ENCODE results near the gene GDF9.

The GDF9 gene

GRCh38 chr5:132834057-132834456 lies 32.2 kb downstream of the GDF9 start:
- no peak for DNase-seq

- DNase-seq = no peak
Measured at GRCh38 chr5:132832612-132833011, 33.7 kb downstream of the GDF9 start.

GRCh38 chr5:132831095-132831860 lies 35.0 kb downstream of the GDF9 start:
- DNase-seq = no peak

- DNase-seq = no peak
Measured at GRCh38 chr5:132830436-132831094, 35.7 kb downstream of the GDF9 start, which contains the start of gene SHROOM1. SHROOM1 (minus strand) TSS chr5:132830647; CDS start chr5:132826140, 4,507 bp downstream.

GRCh38 chr5:132829742-132830435 lies 36.4 kb downstream of the GDF9 start:
- DNase-seq = peak; percentile 68 to 69

GRCh38 chr5:132828846-132829494 lies 37.3 kb downstream of the GDF9 start:
- DNase-seq = no peak

- no peak for DNase-seq
Measured at GRCh38 chr5:132827943-132828673, 38.2 kb downstream of the GDF9 start.

GRCh38 chr5:132826424-132827082 lies 39.7 kb downstream of the GDF9 start:
- DNase-seq = no peak

- DNase-seq = no peak
Measured at GRCh38 chr5:132825834-132826391, 40.4 kb downstream of the GDF9 start.

GRCh38 chr5:132825033-132825833 lies 41.0 kb downstream of the GDF9 start:
- DNase-seq = no peak

- no peak for DNase-seq
Measured at GRCh38 chr5:132824426-132824825, 41.8 kb downstream of the GDF9 start.

- DNase-seq = no peak
Measured at GRCh38 chr5:132823481-132824050, 42.7 kb downstream of the GDF9 start.

- DNase-seq = no peak
Measured at GRCh38 chr5:132822650-132823480, 43.4 kb downstream of the GDF9 start.

- DNase-seq = no peak
Measured at GRCh38 chr5:132821791-132822190, 44.5 kb downstream of the GDF9 start.

- no peak for DNase-seq
Measured at GRCh38 chr5:132821350-132821749, 44.9 kb downstream of the GDF9 start.

GRCh38 chr5:132820162-132820754 lies 46.0 kb downstream of the GDF9 start:
- peak; percentile 86 to 88 for DNase-seq

- DNase-seq = no peak
Measured at GRCh38 chr5:132819468-132819867, 46.8 kb downstream of the GDF9 start.

- DNase-seq = no peak
Measured at GRCh38 chr5:132817011-132817410, 49.3 kb downstream of the GDF9 start.

- DNase-seq = no peak
Measured at GRCh38 chr5:132816554-132816953, 49.7 kb downstream of the GDF9 start.
